PC-3 (cell line): ENCODE measurements around the gene PEX11A. TPM values are rescaled to one million over a fixed set of nuclear protein-coding genes. Genes with fewer than 3 reads are reported as not detected.

Experiments used
- ATAC-seq: fragments of 200-7000 bp; cut with Tn5 transposase; 2 replicates; pipeline ENCODE4 v1.9.1; 2020; ENCODE audit warnings: mild to moderate bottlenecking, moderate library complexity
- BruUV-seq: library from RNA; stranded (reverse); fragments of 400-500 nt; replicated peaks from 2 replicates; lab custom pipeline; 2021; lab: Mats Ljungman, UMichigan
- CTCF ChIA-PET: fragments of 300-600 bp; sonication (Branson Sonifier 250); formaldehyde crosslinking; loops from one replicate; lab custom pipeline; 2022; ENCODE audit warnings: antibody characterized with exemption; lab: Charles Lee
- POLR2A ChIA-PET: fragments of 300-600 bp; sonication (Branson Sonifier 250); formaldehyde crosslinking; loops from one replicate; lab custom pipeline; 2022; ENCODE audit warnings: antibody characterized with exemption; ENCODE audit not compliant: unreplicated experiment; lab: Charles Lee
- DNase-seq: peaks from one replicate; pipeline ENCODE4 v3.0.0-alpha.2; 2015
- H2AFZ ChIP-seq: fragments of 300-600 bp; sonication (generic); 2 replicates; pipeline ENCODE4 v1.6.0; 2016; ENCODE audit warnings: antibody characterized with exemption, low read length
- H3F3A ChIP-seq: fragments of 300-600 bp; sonication (generic); one replicate; pipeline ENCODE4 v1.6.0; 2017; ENCODE audit warnings: antibody characterized with exemption, low read length, control low read depth, mild to moderate bottlenecking; ENCODE audit not compliant: unreplicated experiment
- H3K27ac ChIP-seq: fragments of 300-600 bp; sonication (generic); 2 replicates; pipeline ENCODE4 v1.5.1; 2016; ENCODE audit warnings: mild to moderate bottlenecking, low read length
- H3K27me3 ChIP-seq: fragments of 300-600 bp; sonication (generic); 2 replicates; pipeline ENCODE4 v1.6.1; 2016; ENCODE audit warnings: low read length, mixed read lengths
- H3K36me3 ChIP-seq: fragments of 300-600 bp; sonication (generic); 2 replicates; pipeline ENCODE4 v1.6.1; 2016; ENCODE audit warnings: low read depth, mixed run types, low read length, mixed read lengths
- H3K4me1 ChIP-seq: fragments of 300-600 bp; sonication (generic); 2 replicates; pipeline ENCODE4 v1.5.1; 2016; ENCODE audit warnings: low read length; ENCODE audit not compliant: insufficient read depth
- H3K4me2 ChIP-seq: fragments of 300-600 bp; sonication (generic); 2 replicates; pipeline ENCODE4 v1.6.0; 2016; ENCODE audit warnings: low read length
- H3K4me3 ChIP-seq: fragments of 300-600 bp; sonication (generic); 2 replicates; pipeline ENCODE4 v1.5.1; 2016; ENCODE audit warnings: mild to moderate bottlenecking, low read length, mixed read lengths
- H3K79me2 ChIP-seq: fragments of 300-600 bp; sonication (generic); 2 replicates; pipeline ENCODE4 v1.6.1; 2017; ENCODE audit warnings: low read length, mixed read lengths
- H3K9ac ChIP-seq: fragments of 300-600 bp; sonication (generic); 2 replicates; pipeline ENCODE4 v1.6.0; 2016; ENCODE audit warnings: mild to moderate bottlenecking, low read length
- H3K9me2 ChIP-seq: fragments of 300-600 bp; sonication (generic); replicated peaks from 2 replicates; pipeline ENCODE4 v1.6.1; 2016; ENCODE audit warnings: mixed run types, low read length, mixed read lengths
- H3K9me3 ChIP-seq: fragments of 300-600 bp; sonication (generic); 2 replicates; pipeline ENCODE4 v1.6.1; 2016; ENCODE audit warnings: low read length, mixed read lengths
- H4K20me1 ChIP-seq: fragments of 300-600 bp; sonication (generic); 2 replicates; pipeline ENCODE4 v1.6.1; 2016; ENCODE audit warnings: low read length, mixed read lengths
- CTCF ChIP-seq: fragments of 300-600 bp; sonication (generic); conservative IDR thresholded peaks from 2 replicates; pipeline ENCODE4 v1.5.1; 2017; ENCODE audit warnings: antibody characterized with exemption, low read depth, mild to moderate bottlenecking, low read length
- EZH2 ChIP-seq: fragments of 300-600 bp; sonication (generic); IDR thresholded peaks from one replicate; pipeline ENCODE4 v1.6.1; 2017; ENCODE audit warnings: antibody characterized with exemption, mild to moderate bottlenecking, low read length; ENCODE audit not compliant: unreplicated experiment
- EZH2phosphoT487 ChIP-seq: fragments of 300-600 bp; sonication (generic); IDR thresholded peaks from 2 replicates; pipeline ENCODE4 v1.6.1; 2018; ENCODE audit warnings: mild to moderate bottlenecking, antibody characterized with exemption, low read length, borderline replicate concordance
- intact Hi-C: fragments of 100-400 bp; cut with micrococcal nuclease; formaldehyde crosslinking; loops from 2 replicates; pipeline ENCODE4 v1.9.0; 2023
- total RNA-seq: library from RNA; depleted of rRNA; stranded (reverse); fragments of >200 nt; gene quantifications from 2 replicates; pipeline ENCODE4 v1.2.3, GENCODE V29; 2014

Gene PEX11A
- total RNA-seq, 1 experiment from 2014 or later: 9.7 TPM

- H3K4me2 ChIP-seq: no peak overlapping the region
- no peaks in the 10 kb centered on the region for H3K4me1 ChIP-seq
- no peak for DNase-seq
- no peaks in the 10 kb centered on the region for H3K36me3 ChIP-seq
- CTCF ChIA-PET: no interaction called here
- H2AFZ ChIP-seq: no peak overlapping the region
- no peaks in the 10 kb centered on the region for H3F3A ChIP-seq
- no peak overlapping the region for H3K4me3 ChIP-seq
- no peak for ATAC-seq
- no peak for TF ChIP-seq CTCF
- TF ChIP-seq EZH2phosphoT487: no peak
- no peak for TF ChIP-seq EZH2
- intact Hi-C loops: no loop called here
- H3K27me3 ChIP-seq: no peaks in the 10 kb centered on the region
- BruUV-seq: no TSS peak
- no peaks in the 10 kb centered on the region for H3K79me2 ChIP-seq
- H3K9me2 ChIP-seq: no peaks in the 10 kb centered on the region
- no peak overlapping the region for H3K9ac ChIP-seq
- H3K9me3 ChIP-seq: no peaks in the 10 kb centered on the region
- H3K27ac ChIP-seq: no peak overlapping the region
- H4K20me1 ChIP-seq: no peaks in the 10 kb centered on the region
- POLR2A ChIA-PET: no interaction called here
Observed at GRCh38 chr15:89723031-89723430, 32.5 kb upstream of the PEX11A start.

- Histone ChIP-seq H3K4me2 (no peak overlapping the region), H4K20me1 (no peaks in the 10 kb centered on the region), H3K9ac (no peak overlapping the region), H3K27me3 (no peaks in the 10 kb centered on the region), H3K9me2 (no peaks in the 10 kb centered on the region), H3F3A (no peaks in the 10 kb centered on the region), H3K27ac (no peak overlapping the region), H3K9me3 (no peaks in the 10 kb centered on the region), H3K36me3 (no peaks in the 10 kb centered on the region), H3K79me2 (no peaks in the 10 kb centered on the region), H3K4me3 (no peak overlapping the region), H2AFZ (no peak overlapping the region), H3K4me1 (no peaks in the 10 kb centered on the region)
- no TSS peak for BruUV-seq
- ChIA-PET POLR2A (no interaction called here), CTCF (no interaction called here)
- ATAC-seq: no peak
- TF ChIP-seq EZH2phosphoT487 (no peak), EZH2 (no peak), CTCF (no peak)
- DNase-seq: no peak
- intact Hi-C loops: no loop called here
Observed at GRCh38 chr15:89714775-89715174, 24.2 kb upstream of the PEX11A start.

- H3K79me2 ChIP-seq: no peaks in the 10 kb centered on the region
- H3K9me3 ChIP-seq: no peaks in the 10 kb centered on the region
- no peaks in the 10 kb centered on the region for H4K20me1 ChIP-seq
- ATAC-seq: no peak
- DNase-seq: no peak
- H3K4me3 ChIP-seq: no peak overlapping the region
- H3F3A ChIP-seq: no peaks in the 10 kb centered on the region
- intact Hi-C loops: no loop called here
- POLR2A ChIA-PET: no interaction called here
- H2AFZ ChIP-seq: no peak overlapping the region
- H3K4me2 ChIP-seq: no peak overlapping the region
- H3K27ac ChIP-seq: no peak overlapping the region
- H3K9me2 ChIP-seq: no peaks in the 10 kb centered on the region
- no peak overlapping the region for H3K9ac ChIP-seq
- no peaks in the 10 kb centered on the region for H3K4me1 ChIP-seq
- CTCF ChIA-PET: no interaction called here
- no TSS peak for BruUV-seq
- TF ChIP-seq EZH2: no peak
- TF ChIP-seq EZH2phosphoT487: no peak
- no peak for TF ChIP-seq CTCF
- no peaks in the 10 kb centered on the region for H3K36me3 ChIP-seq
- no peaks in the 10 kb centered on the region for H3K27me3 ChIP-seq
Observed at GRCh38 chr15:89707577-89707976, 17.0 kb upstream of the PEX11A start.
